ENCODE data around the gene ZNF124.

ZNF124 gene

DNA sequence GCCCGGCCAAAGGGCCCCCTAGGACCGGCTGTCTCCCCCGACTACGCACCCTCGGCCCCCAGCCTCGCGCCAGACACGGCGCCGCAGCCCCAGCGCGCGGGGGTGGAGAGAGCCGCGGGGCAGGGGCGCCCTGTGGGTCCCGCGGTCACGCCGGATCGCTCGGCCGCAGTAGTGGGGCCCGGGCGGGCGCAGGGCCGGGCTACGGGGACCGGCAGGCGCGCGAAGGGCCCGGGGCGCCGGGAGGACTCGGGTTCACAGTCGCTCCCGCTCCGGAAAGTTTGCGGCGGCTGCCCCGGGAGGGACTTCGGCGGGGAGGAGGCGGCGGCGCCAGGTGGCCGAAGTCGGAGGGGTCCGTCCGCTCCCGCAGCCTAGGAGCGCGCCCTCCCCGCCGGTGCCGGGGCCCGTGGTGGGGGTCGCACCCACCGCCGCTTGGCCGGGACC lies 60.5 kb downstream of the ZNF124 start:
- TF ChIP-seq TCF12 (IDR thresholded peaks at IDR 0.05; ENCODE audit: low read depth) (no peak), ZBTB7A (IDR thresholded peaks at IDR 0.05; ENCODE audit: low read depth) (0 out of 2 replicates have a peak, but pooled peaks have one; percentile 8)

DNA sequence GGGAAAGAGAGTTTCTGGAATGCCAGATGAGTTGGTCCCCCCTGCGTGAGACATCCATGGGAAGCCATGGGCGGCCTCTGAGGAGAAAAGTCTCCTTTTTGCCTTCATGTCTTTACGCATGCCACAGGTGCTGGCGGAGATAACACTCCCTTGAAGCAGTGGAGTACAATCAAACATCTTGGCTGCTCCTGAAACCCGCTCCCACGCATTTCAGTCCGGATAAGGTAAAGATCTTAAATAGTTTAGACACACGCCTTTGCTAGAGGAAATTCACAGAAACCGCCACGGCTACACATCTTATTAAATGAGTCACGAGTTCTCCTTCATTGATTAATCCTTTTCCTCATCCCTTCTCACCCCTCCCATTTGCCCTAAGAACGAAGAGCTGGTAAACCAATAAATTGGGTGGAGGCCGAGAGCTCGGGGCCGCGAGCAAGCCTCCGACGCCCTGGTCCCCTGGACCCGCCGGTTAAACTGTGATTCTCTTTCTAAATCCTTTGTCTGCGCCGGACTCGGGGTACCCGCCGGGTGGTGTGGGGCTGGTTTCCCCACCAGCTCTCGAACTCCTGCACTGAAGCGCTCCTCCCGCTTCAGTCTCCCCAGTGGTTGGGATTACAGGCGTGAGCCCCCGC lies 61.1 kb downstream of the ZNF124 start:
- TF ChIP-seq YY1 (IDR thresholded peaks at IDR 0.05; ENCODE audit: low read depth): no peak
- TF ChIP-seq FOXM1 (IDR thresholded peaks at IDR 0.05; ENCODE audit: borderline replicate concordance, low read depth): no peak
- TF ChIP-seq NFIC (IDR thresholded peaks at IDR 0.05): no peak
- TF ChIP-seq, protein P1, sequence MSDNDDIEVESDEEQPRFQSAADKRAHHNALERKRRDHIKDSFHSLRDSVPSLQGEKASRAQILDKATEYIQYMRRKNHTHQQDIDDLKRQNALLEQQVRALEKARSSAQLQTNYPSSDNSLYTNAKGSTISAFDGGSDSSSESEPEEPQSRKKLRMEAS (IDR thresholded peaks at IDR 0.05): no peak
- TF ChIP-seq, protein P2, sequence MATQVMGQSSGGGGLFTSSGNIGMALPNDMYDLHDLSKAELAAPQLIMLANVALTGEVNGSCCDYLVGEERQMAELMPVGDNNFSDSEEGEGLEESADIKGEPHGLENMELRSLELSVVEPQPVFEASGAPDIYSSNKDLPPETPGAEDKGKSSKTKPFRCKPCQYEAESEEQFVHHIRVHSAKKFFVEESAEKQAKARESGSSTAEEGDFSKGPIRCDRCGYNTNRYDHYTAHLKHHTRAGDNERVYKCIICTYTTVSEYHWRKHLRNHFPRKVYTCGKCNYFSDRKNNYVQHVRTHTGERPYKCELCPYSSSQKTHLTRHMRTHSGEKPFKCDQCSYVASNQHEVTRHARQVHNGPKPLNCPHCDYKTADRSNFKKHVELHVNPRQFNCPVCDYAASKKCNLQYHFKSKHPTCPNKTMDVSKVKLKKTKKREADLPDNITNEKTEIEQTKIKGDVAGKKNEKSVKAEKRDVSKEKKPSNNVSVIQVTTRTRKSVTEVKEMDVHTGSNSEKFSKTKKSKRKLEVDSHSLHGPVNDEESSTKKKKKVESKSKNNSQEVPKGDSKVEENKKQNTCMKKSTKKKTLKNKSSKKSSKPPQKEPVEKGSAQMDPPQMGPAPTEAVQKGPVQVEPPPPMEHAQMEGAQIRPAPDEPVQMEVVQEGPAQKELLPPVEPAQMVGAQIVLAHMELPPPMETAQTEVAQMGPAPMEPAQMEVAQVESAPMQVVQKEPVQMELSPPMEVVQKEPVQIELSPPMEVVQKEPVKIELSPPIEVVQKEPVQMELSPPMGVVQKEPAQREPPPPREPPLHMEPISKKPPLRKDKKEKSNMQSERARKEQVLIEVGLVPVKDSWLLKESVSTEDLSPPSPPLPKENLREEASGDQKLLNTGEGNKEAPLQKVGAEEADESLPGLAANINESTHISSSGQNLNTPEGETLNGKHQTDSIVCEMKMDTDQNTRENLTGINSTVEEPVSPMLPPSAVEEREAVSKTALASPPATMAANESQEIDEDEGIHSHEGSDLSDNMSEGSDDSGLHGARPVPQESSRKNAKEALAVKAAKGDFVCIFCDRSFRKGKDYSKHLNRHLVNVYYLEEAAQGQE (IDR thresholded peaks at IDR 0.05; ENCODE audit: low read depth): no peak
- TF ChIP-seq EGR1 (IDR thresholded peaks at IDR 0.05): no peak
- no peak for TF ChIP-seq CREB1 (IDR thresholded peaks at IDR 0.05; ENCODE audit: low read depth)
- TF ChIP-seq, protein P3, sequence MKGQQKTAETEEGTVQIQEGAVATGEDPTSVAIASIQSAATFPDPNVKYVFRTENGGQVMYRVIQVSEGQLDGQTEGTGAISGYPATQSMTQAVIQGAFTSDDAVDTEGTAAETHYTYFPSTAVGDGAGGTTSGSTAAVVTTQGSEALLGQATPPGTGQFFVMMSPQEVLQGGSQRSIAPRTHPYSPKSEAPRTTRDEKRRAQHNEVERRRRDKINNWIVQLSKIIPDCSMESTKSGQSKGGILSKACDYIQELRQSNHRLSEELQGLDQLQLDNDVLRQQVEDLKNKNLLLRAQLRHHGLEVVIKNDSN (IDR thresholded peaks at IDR 0.05): no peak
- no peak for TF ChIP-seq RAD21 (IDR thresholded peaks at IDR 0.05; ENCODE audit: low read depth)
- TF ChIP-seq TAF1 (IDR thresholded peaks at IDR 0.05; ENCODE audit: low read depth): no peak
- TF ChIP-seq EP300 (IDR thresholded peaks at IDR 0.05; ENCODE audit: borderline replicate concordance): no peak

DNA sequence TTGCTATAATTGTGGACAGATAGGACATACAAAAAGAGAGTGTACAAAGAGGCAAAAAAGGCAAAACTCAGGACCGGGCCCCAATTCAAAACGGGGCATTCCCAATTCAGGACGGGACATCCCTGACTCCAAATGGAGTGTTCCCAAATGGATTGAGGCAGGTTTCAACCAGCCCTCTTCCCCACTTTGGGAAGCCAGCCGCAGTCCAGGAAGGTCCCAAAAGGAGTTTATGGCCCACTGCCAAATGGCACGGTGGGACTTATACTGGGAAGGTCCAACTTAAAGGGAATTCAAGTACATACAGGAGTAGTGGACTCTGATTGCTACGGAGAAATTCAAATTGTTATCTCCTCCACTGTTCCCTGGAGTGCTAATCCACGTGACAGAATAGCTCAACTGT lies 64.1 kb downstream of the ZNF124 start:
- TF ChIP-seq, protein P3 (IDR thresholded peaks at IDR 0.05): no peak
- TF ChIP-seq EGR1 (IDR thresholded peaks at IDR 0.05): no peak
- no peak for TF ChIP-seq RAD21 (IDR thresholded peaks at IDR 0.05; ENCODE audit: low read depth)
- TF ChIP-seq CEBPB (IDR thresholded peaks at IDR 0.05): no peak
- no peak for TF ChIP-seq EP300 (IDR thresholded peaks at IDR 0.05; ENCODE audit: borderline replicate concordance)
- TF ChIP-seq TAF1 (IDR thresholded peaks at IDR 0.05; ENCODE audit: low read depth): no peak
- no peak for TF ChIP-seq TEAD4 (IDR thresholded peaks at IDR 0.05)
- TF ChIP-seq, protein P2 (IDR thresholded peaks at IDR 0.05; ENCODE audit: low read depth): no peak

DNA sequence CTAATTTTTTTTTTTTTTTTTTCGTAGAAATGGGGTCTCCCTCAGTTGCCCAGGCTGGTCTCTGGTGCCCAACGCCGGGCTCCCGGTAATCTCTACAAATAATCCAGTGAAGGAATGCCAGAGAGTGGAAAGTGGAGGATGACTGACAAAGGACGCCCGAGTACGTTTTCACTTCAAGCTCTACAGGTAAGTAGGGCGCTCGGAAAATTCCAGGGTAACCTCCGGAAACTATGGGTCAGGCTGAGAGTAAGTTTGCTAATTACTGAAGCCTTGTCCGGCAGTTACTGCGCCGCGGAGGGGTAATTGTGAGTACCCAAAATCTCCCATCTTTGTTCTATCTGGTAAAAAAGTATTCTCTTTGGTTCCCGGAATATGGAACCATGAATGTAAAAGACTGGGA lies 65.9 kb downstream of the ZNF124 start:
- no peak for TF ChIP-seq TCF12 (IDR thresholded peaks at IDR 0.05; ENCODE audit: low read depth)
- TF ChIP-seq, protein P1 (IDR thresholded peaks at IDR 0.05): no peak
- TF ChIP-seq, protein P3 (IDR thresholded peaks at IDR 0.05): no peak
- no peak for TF ChIP-seq NFIC (IDR thresholded peaks at IDR 0.05)
- no peak for TF ChIP-seq TAF1 (IDR thresholded peaks at IDR 0.05; ENCODE audit: low read depth)
- TF ChIP-seq EP300 (IDR thresholded peaks at IDR 0.05; ENCODE audit: borderline replicate concordance): no peak
- TF ChIP-seq FOXM1 (IDR thresholded peaks at IDR 0.05; ENCODE audit: borderline replicate concordance, low read depth): no peak
- TF ChIP-seq YY1 (IDR thresholded peaks at IDR 0.05; ENCODE audit: low read depth): no peak
- TF ChIP-seq, protein P2 (IDR thresholded peaks at IDR 0.05; ENCODE audit: low read depth): no peak
- TF ChIP-seq CEBPB (IDR thresholded peaks at IDR 0.05): no peak
- TF ChIP-seq RAD21 (IDR thresholded peaks at IDR 0.05; ENCODE audit: low read depth): no peak
- TF ChIP-seq CREB1 (IDR thresholded peaks at IDR 0.05; ENCODE audit: low read depth): no peak
- no peak for TF ChIP-seq TEAD4 (IDR thresholded peaks at IDR 0.05)

All from Ishikawa (cell line).